ENCODE results near the gene KAZN.

KAZN gene

DNA sequence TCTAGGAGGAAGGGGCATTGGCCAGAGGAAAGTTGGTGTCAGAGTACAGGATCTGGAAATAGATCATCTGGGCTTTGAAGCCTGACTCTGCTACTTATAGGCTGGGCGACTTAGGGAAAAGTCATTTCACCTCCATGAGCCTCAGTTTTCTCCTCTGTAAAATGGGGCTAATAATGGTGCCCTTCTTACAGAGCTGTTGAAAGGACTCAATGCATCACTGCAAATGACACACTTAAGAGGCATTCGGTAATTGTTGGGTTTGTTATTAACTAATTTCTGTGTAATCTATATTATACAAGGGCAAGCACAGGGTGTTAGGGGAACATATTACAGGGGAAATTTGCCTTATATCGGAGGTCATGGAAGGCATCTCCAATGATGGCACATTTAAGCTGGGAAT is 96.1 kb downstream of the KAZN start:
- H3K4me2 ChIP-seq (ENCODE audit: low read length), result no peak overlapping the region
- H4K12ac ChIP-seq (ENCODE audit: low read depth, low read length), result no peak overlapping the region
- no peaks in the 10 kb centered on the region for H3K27me3 ChIP-seq (ENCODE audit: insufficient read depth, low read length)
- H3K79me1 ChIP-seq (ENCODE audit: low read length), result no peaks in the 10 kb centered on the region
- no peak overlapping the region for H2BK12ac ChIP-seq (ENCODE audit: low read length)
- H3K23ac ChIP-seq (ENCODE audit: low read length), result no peak overlapping the region
- no peak overlapping the region for H4K91ac ChIP-seq (ENCODE audit: low read depth, low read length)
- H3K4ac ChIP-seq (ENCODE audit: low read depth, low read length), result no peak overlapping the region
- H3K36me3 ChIP-seq (ENCODE audit: control insufficient read depth in 1 of 2, insufficient read depth in 2 of 2, low read length in 2 of 2), result no peaks in the 10 kb centered on the region
- H4K8ac ChIP-seq (ENCODE audit: low read depth, low read length), result no peak overlapping the region
- DNase-seq, result no peak
- H3K79me2 ChIP-seq (ENCODE audit: control insufficient read depth, insufficient read depth, low read length, poor library complexity), result no peaks in the 10 kb centered on the region
- no peak overlapping the region for H3K14ac ChIP-seq (ENCODE audit: low read length)
- H3K18ac ChIP-seq (ENCODE audit: low read length), result no peak overlapping the region
- no peak overlapping the region for H3K9ac ChIP-seq (ENCODE audit: low read length)
- H2BK5ac ChIP-seq (ENCODE audit: low read depth, low read length, poor library complexity), result no peak overlapping the region
- no CpG with 5 or more reads among the region's 3 CpGs for WGBS (ENCODE audit: extremely low coverage, insufficient coverage, insufficient read length)
- H3K4me1 ChIP-seq (ENCODE audit: control insufficient read depth in 1 of 2, insufficient read depth in 2 of 2, low read length in 2 of 2), result peaks cover 8 to 12% of the 10 kb centered on the region in 2 experiments
- H3K27ac ChIP-seq (ENCODE audit: low read depth, low read length), result no peak overlapping the region
- no peaks in the 10 kb centered on the region for H3K9me3 ChIP-seq (ENCODE audit: insufficient read depth, low read depth, low read length)
- H2AK5ac ChIP-seq (ENCODE audit: low read length), result no peak overlapping the region
- no peak overlapping the region for H2BK120ac ChIP-seq (ENCODE audit: insufficient read depth, low read length, poor library complexity)
- H2AFZ ChIP-seq (ENCODE audit: insufficient read depth, low read length, poor library complexity), result no peak overlapping the region
- no peak overlapping the region for H3K4me3 ChIP-seq (ENCODE audit: low read depth, low read length)

DNA sequence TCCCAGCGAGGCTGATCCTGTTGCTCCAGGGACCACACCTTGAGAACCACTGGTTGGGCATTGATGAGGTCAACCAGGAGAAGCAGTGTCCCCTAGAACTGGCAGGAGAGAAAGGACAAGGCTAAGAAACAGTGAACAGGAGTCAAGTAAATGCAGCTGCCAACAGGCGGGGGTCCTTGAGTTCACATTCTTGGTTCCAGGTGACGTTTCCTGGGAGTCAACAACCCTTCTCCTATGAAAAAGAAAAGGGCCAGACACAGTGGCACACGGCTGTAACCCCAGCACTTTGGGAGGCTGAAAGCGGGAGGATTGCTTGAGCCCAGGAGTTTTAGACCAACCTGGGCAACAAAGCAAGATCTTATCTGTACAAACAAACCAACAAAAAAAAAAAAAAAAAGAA is 98.3 kb downstream of the KAZN start:
- no peaks in the 10 kb centered on the region for H3K79me2 ChIP-seq (ENCODE audit: control insufficient read depth, insufficient read depth, low read length, poor library complexity)
- H3K27ac ChIP-seq (ENCODE audit: low read depth, low read length), result no peak overlapping the region
- no peak overlapping the region for H3K9ac ChIP-seq (ENCODE audit: low read length)
- no peak overlapping the region for H4K91ac ChIP-seq (ENCODE audit: low read depth, low read length)
- no peaks in the 10 kb centered on the region for H3K36me3 ChIP-seq (ENCODE audit: control insufficient read depth in 1 of 2, insufficient read depth in 2 of 2, low read length in 2 of 2)
- DNase-seq, result no peak
- no peak overlapping the region for H3K4me2 ChIP-seq (ENCODE audit: low read length)
- H2BK5ac ChIP-seq (ENCODE audit: low read depth, low read length, poor library complexity), result no peak overlapping the region
- H2BK12ac ChIP-seq (ENCODE audit: low read length), result no peak overlapping the region
- H2BK120ac ChIP-seq (ENCODE audit: insufficient read depth, low read length, poor library complexity), result no peak overlapping the region
- no peak overlapping the region for H2AK5ac ChIP-seq (ENCODE audit: low read length)
- no peak overlapping the region for H2AFZ ChIP-seq (ENCODE audit: insufficient read depth, low read length, poor library complexity)
- no peak overlapping the region for H3K23ac ChIP-seq (ENCODE audit: low read length)
- H3K4me3 ChIP-seq (ENCODE audit: low read depth, low read length), result no peak overlapping the region
- no peak overlapping the region for H3K14ac ChIP-seq (ENCODE audit: low read length)
- H3K4me1 ChIP-seq (ENCODE audit: control insufficient read depth in 1 of 2, insufficient read depth in 2 of 2, low read length in 2 of 2), result peaks cover 8 to 12% of the 10 kb centered on the region in 2 experiments
- no peaks in the 10 kb centered on the region for H3K79me1 ChIP-seq (ENCODE audit: low read length)
- no peak overlapping the region for H3K4ac ChIP-seq (ENCODE audit: low read depth, low read length)
- H4K12ac ChIP-seq (ENCODE audit: low read depth, low read length), result no peak overlapping the region
- no peaks in the 10 kb centered on the region for H3K9me3 ChIP-seq (ENCODE audit: insufficient read depth, low read depth, low read length)
- WGBS (ENCODE audit: extremely low coverage, insufficient coverage, insufficient read length), result no CpG with 5 or more reads among the region's 5 CpGs
- H3K18ac ChIP-seq (ENCODE audit: low read length), result no peak overlapping the region
- H4K8ac ChIP-seq (ENCODE audit: low read depth, low read length), result no peak overlapping the region
- no peaks in the 10 kb centered on the region for H3K27me3 ChIP-seq (ENCODE audit: insufficient read depth, low read length)

DNA sequence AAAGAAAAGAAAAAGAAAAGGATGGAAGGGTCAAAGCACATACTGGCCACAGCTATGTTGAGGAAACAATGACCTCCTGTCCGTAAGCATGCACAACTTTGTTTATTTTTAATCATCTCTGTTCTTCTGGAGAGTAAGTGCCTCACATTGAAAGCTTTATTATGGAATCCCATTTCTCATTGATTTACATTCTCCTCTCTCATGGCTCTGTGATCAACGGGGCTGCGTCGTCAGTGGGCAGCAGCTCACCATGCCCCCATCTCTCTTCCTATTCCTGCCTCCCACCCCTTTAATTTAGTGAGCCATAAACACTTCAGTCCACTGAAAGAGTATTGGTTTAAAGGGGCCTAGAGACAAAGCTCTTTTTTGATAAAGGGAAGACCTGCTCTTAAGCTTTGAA is 98.9 kb downstream of the KAZN start:
- Histone ChIP-seq H2AFZ (ENCODE audit: insufficient read depth, low read length, poor library complexity) (no peak overlapping the region), H3K27ac (ENCODE audit: low read depth, low read length) (no peak overlapping the region), H3K14ac (ENCODE audit: low read length) (no peak overlapping the region), H4K12ac (ENCODE audit: low read depth, low read length) (no peak overlapping the region), H4K8ac (ENCODE audit: low read depth, low read length) (no peak overlapping the region), H2AK5ac (ENCODE audit: low read length) (no peak overlapping the region), H4K91ac (ENCODE audit: low read depth, low read length) (no peak overlapping the region), H3K9me3 (ENCODE audit: insufficient read depth, low read depth, low read length) (no peaks in the 10 kb centered on the region), H3K36me3 (ENCODE audit: control insufficient read depth in 1 of 2, insufficient read depth in 2 of 2, low read length in 2 of 2) (no peaks in the 10 kb centered on the region), H3K27me3 (ENCODE audit: insufficient read depth, low read length) (no peaks in the 10 kb centered on the region), H3K79me2 (ENCODE audit: control insufficient read depth, insufficient read depth, low read length, poor library complexity) (no peaks in the 10 kb centered on the region), H3K4ac (ENCODE audit: low read depth, low read length) (no peak overlapping the region), H3K4me1 (ENCODE audit: control insufficient read depth in 1 of 2, insufficient read depth in 2 of 2, low read length in 2 of 2) (peaks cover 8 to 12% of the 10 kb centered on the region in 2 experiments), H3K9ac (ENCODE audit: low read length) (no peak overlapping the region), H3K79me1 (ENCODE audit: low read length) (no peaks in the 10 kb centered on the region), H2BK5ac (ENCODE audit: low read depth, low read length, poor library complexity) (no peak overlapping the region), H2BK12ac (ENCODE audit: low read length) (no peak overlapping the region), H3K23ac (ENCODE audit: low read length) (no peak overlapping the region), H3K18ac (ENCODE audit: low read length) (no peak overlapping the region), H3K4me3 (ENCODE audit: low read depth, low read length) (no peak overlapping the region), H3K4me2 (ENCODE audit: low read length) (no peak overlapping the region), H2BK120ac (ENCODE audit: insufficient read depth, low read length, poor library complexity) (no peak overlapping the region)
- no CpG with 5 or more reads among the region's 4 CpGs for WGBS (ENCODE audit: extremely low coverage, insufficient coverage, insufficient read length)
- DNase-seq, result no peak

DNA sequence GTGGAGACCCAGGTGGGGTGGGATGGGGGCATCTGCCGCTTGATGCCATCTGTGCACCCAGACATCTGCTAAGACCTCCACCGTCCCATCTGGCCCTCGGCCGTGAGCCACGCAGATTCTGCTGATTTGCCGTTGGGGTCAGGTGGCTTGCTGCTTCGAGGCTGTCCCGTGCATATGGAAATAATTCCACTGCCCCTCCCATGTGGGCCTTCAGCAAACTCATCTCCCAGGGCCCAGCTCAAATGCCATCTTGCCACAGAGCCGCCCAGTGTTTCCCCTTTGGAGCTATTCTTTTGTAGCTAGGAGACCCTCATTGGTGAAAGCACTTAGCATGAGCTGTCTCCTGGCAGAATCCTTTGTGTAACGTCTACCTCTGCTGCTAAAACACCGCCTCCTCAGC is 99.8 kb downstream of the KAZN start:
- no peaks in the 10 kb centered on the region for H3K79me2 ChIP-seq (ENCODE audit: control insufficient read depth, insufficient read depth, low read length, poor library complexity)
- no peak overlapping the region for H3K4me3 ChIP-seq (ENCODE audit: low read depth, low read length)
- no peak overlapping the region for H4K12ac ChIP-seq (ENCODE audit: low read depth, low read length)
- H3K14ac ChIP-seq (ENCODE audit: low read length), result no peak overlapping the region
- no peak overlapping the region for H2AK5ac ChIP-seq (ENCODE audit: low read length)
- no peak overlapping the region for H2AFZ ChIP-seq (ENCODE audit: insufficient read depth, low read length, poor library complexity)
- DNase-seq, result no peak
- no peak overlapping the region for H4K8ac ChIP-seq (ENCODE audit: low read depth, low read length)
- no peak overlapping the region for H3K23ac ChIP-seq (ENCODE audit: low read length)
- no peak overlapping the region for H2BK12ac ChIP-seq (ENCODE audit: low read length)
- no peaks in the 10 kb centered on the region for H3K36me3 ChIP-seq (ENCODE audit: control insufficient read depth in 1 of 2, insufficient read depth in 2 of 2, low read length in 2 of 2)
- no peak overlapping the region for H3K27ac ChIP-seq (ENCODE audit: low read depth, low read length)
- H2BK5ac ChIP-seq (ENCODE audit: low read depth, low read length, poor library complexity), result no peak overlapping the region
- H3K79me1 ChIP-seq (ENCODE audit: low read length), result no peaks in the 10 kb centered on the region
- no peak overlapping the region for H3K18ac ChIP-seq (ENCODE audit: low read length)
- no CpG with 5 or more reads among the region's 11 CpGs for WGBS (ENCODE audit: extremely low coverage, insufficient coverage, insufficient read length)
- H2BK120ac ChIP-seq (ENCODE audit: insufficient read depth, low read length, poor library complexity), result no peak overlapping the region
- peaks cover 8 to 12% of the 10 kb centered on the region in 2 experiments for H3K4me1 ChIP-seq (ENCODE audit: control insufficient read depth in 1 of 2, insufficient read depth in 2 of 2, low read length in 2 of 2)
- H3K4me2 ChIP-seq (ENCODE audit: low read length), result no peak overlapping the region
- H3K4ac ChIP-seq (ENCODE audit: low read depth, low read length), result no peak overlapping the region
- no peak overlapping the region for H4K91ac ChIP-seq (ENCODE audit: low read depth, low read length)
- H3K9ac ChIP-seq (ENCODE audit: low read length), result no peak overlapping the region
- H3K9me3 ChIP-seq (ENCODE audit: insufficient read depth, low read depth, low read length), result no peaks in the 10 kb centered on the region
- H3K27me3 ChIP-seq (ENCODE audit: insufficient read depth, low read length), result no peaks in the 10 kb centered on the region
